WI38 (cell line): ENCODE data around the gene SCN1B.

Source experiments
- H3K4me3 ChIP-seq: 2 replicates; pipeline ENCODE4 v1.5.1; 2011; ENCODE audit warnings: low read depth, mild to moderate bottlenecking, control low read depth, low read length
- CTCF ChIP-seq: IDR thresholded peaks from 2 replicates; pipeline ENCODE4 v1.5.1; 2012; ENCODE audit warnings: low read depth, mild to moderate bottlenecking, control low read depth, low read length

The SCN1B gene

GRCh38 chr19:35038623-35039512 lies 8.6 kb downstream of the SCN1B start:
- no peak for TF ChIP-seq CTCF

GRCh38 chr19:35039881-35040825 lies 9.9 kb downstream of the SCN1B start:
- no peak overlapping the region for H3K4me3 ChIP-seq
- no peak for TF ChIP-seq CTCF

More at GRCh38 chr19:35038623-35039512, 8.6 kb downstream of the SCN1B start:
- H3K4me3 ChIP-seq, result no peak overlapping the region

GRCh38 chr19:35040826-35041547 lies 10.7 kb downstream of the SCN1B start:
- TF ChIP-seq CTCF, result no peak
- no peak overlapping the region for H3K4me3 ChIP-seq

GRCh38 chr19:35041548-35042055 lies 11.3 kb downstream of the SCN1B start, which contains the start of gene HPN:
HPN (plus strand) TSS chr19:35041721; CDS start chr19:35042507, 786 bp downstream.
- no peak for TF ChIP-seq CTCF

GRCh38 chr19:35042056-35042730 lies 11.9 kb downstream of the SCN1B start:
- no peak overlapping the region for H3K4me3 ChIP-seq
- TF ChIP-seq CTCF, result no peak

More at GRCh38 chr19:35041548-35042055, 11.3 kb downstream of the SCN1B start, which contains the start of gene HPN:
- no peak within 1 kb of the TSS for H3K4me3 ChIP-seq

- TF ChIP-seq CTCF, result no peak
- no peak overlapping the region for H3K4me3 ChIP-seq
Observed at GRCh38 chr19:35042954-35043604, 12.8 kb downstream of the SCN1B start.
